Measurements from ENCODE around the gene HIF1A. TPM values are rescaled to one million over a fixed set of nuclear protein-coding genes. Genes with fewer than 3 reads are reported as not detected.
A peak's percentile ranks its signal among the peaks of the same experiment; 100 is the strongest.

HIF1A gene
- total RNA-seq, 2 donors from 2014 or later: 114 to 305 TPM

DNA sequence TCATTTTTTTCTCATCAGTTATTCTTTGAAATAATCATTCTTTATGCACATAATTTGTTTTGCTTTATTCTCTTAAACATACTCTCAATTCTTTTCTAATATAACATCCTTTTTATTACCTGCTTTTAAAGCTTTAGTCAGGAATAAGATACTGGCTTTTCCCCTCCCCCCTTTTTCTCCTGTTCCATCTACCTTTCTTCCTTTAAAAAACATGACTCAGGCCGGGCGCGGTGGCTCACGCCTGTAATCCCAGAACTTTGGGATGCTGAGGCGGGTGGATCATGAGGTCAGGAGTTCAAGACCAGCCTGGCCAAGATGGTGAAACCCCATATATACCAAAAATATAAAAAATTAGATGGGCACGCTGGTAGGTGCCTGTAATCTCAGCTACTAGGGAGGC is 25.4 kb downstream of the HIF1A start:
- ATAC-seq (ENCODE audit: insufficient number of reproducible peaks, low FRiP score, low read depth) (no peak), DNase-seq (ENCODE audit: low spot score) (no peak)
- TF ChIP-seq CTCF (IDR thresholded peaks at IDR 0.05): no peak
- Histone ChIP-seq H3K27me3 (replicated peaks; ENCODE audit: insufficient read depth) (no peaks in the 10 kb centered on the region), H3K4me1 (ENCODE audit: control insufficient read depth in 1 of 2, low read depth in 2 of 2) (peaks cover 25 to 34% of the 10 kb centered on the region in 2 donors), H3K36me3 (peaks cover 13% of the 10 kb centered on the region), H3K4me3 (no peak overlapping the region), H3K27ac (no peak overlapping the region), H3K9me3 (no peaks in the 10 kb centered on the region)

DNA sequence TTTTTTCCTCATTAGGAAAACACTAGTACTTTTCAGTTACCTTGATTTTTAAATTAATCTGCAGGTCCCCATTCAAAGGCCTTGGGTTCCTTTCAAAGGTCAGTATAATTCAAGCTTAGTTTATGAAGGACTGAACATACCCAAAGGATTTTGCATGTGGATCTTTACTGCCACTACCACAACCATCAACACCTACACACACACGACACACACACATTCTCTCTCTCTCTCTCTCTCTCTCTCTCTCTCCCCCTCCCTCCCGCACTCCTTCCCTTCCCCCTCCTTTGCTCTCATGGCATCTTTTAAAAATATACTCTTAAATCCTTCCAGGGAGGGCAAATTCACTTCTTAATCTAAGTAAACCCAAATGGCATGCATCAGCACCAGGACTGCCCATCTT is 28.8 kb downstream of the HIF1A start:
- H3K27me3 ChIP-seq (replicated peaks; ENCODE audit: insufficient read depth): no peaks in the 10 kb centered on the region
- ATAC-seq (ENCODE audit: insufficient number of reproducible peaks, low FRiP score, low read depth): no peak
- no peak overlapping the region for H3K27ac ChIP-seq
- no peaks in the 10 kb centered on the region for H3K9me3 ChIP-seq
- H3K4me1 ChIP-seq (ENCODE audit: control insufficient read depth in 1 of 2, low read depth in 2 of 2): peaks cover 10 to 18% of the 10 kb centered on the region in 2 donors
- H3K36me3 ChIP-seq: peaks cover 23% of the 10 kb centered on the region
- TF ChIP-seq CTCF (IDR thresholded peaks at IDR 0.05): no peak
- no peak for DNase-seq (ENCODE audit: low spot score)
- no peak overlapping the region for H3K4me3 ChIP-seq

DNA sequence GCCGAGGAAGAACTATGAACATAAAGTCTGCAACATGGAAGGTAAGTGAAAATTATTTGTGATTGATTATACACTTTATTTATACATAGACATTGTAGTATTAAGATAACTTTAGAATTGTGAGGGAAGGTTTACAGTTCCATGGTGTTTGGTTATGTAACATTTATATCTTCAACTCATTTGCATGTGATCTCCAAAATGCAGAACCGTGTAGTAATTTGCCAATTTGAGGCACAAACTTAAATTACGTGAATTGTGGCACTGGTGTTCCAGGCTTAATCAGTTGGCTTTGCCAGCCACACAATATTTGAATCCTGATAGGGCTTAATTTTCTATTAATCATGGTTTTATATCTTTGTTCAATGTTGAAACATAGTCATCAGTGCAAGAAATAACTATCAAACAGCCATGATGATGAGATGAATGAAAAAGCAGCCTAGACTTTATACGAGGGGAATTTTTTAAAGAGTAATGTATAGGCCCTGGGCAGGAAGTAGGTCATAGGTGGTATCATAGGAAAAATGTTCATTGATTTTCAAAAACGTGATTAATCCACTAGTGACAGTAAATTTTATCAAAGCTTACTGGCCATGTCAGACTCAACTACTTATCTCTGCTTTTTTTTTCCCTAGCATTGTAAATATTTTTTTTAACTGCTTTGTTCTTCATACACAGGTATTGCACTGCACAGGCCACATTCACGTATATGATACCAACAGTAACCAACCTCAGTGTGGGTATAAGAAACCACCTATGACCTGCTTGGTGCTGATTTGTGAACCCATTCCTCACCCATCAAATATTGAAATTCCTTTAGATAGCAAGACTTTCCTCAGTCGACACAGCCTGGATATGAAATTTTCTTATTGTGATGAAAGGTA is 31.7 kb downstream of the HIF1A start:
- no peak overlapping the region for H3K4me3 ChIP-seq
- no peak for ATAC-seq (ENCODE audit: insufficient number of reproducible peaks, low FRiP score, low read depth)
- H3K36me3 ChIP-seq: peaks cover 19% of the 10 kb centered on the region
- no peak for DNase-seq (ENCODE audit: low spot score)
- no peak for TF ChIP-seq CTCF (IDR thresholded peaks at IDR 0.05)
- no peaks in the 10 kb centered on the region for H3K27me3 ChIP-seq (replicated peaks; ENCODE audit: insufficient read depth)
- H3K9me3 ChIP-seq: no peaks in the 10 kb centered on the region
- no peak overlapping the region for H3K27ac ChIP-seq
- H3K4me1 ChIP-seq (ENCODE audit: control insufficient read depth in 1 of 2, low read depth in 2 of 2): no peaks in the 10 kb centered on the region

GRCh38 chr14:61730756-61731373 is 35.6 kb downstream of the HIF1A start:
- no peak overlapping the region for H3K4me3 ChIP-seq
- H3K9me3 ChIP-seq: no peaks in the 10 kb centered on the region
- DNase-seq (ENCODE audit: low spot score): no peak
- ATAC-seq (ENCODE audit: insufficient number of reproducible peaks, low FRiP score, low read depth): no peak
- TF ChIP-seq CTCF (IDR thresholded peaks at IDR 0.05): peak; percentile 46
- H3K4me1 ChIP-seq (ENCODE audit: control insufficient read depth in 1 of 2, low read depth in 2 of 2): no peaks in the 10 kb centered on the region
- no peak overlapping the region for H3K27ac ChIP-seq
- peaks cover 16% of the 10 kb centered on the region for H3K36me3 ChIP-seq
- H3K27me3 ChIP-seq (replicated peaks; ENCODE audit: insufficient read depth): no peaks in the 10 kb centered on the region

- Histone ChIP-seq H3K4me1 (ENCODE audit: control insufficient read depth in 1 of 2, low read depth in 2 of 2) (no peaks in the 10 kb centered on the region), H3K27ac (no peak overlapping the region), H3K9me3 (no peaks in the 10 kb centered on the region), H3K27me3 (replicated peaks; ENCODE audit: insufficient read depth) (no peaks in the 10 kb centered on the region), H3K36me3 (peaks cover 20% of the 10 kb centered on the region), H3K4me3 (no peak overlapping the region)
- no peak for TF ChIP-seq CTCF (IDR thresholded peaks at IDR 0.05)
- no peak for DNase-seq (ENCODE audit: low spot score)
- ATAC-seq (ENCODE audit: insufficient number of reproducible peaks, low FRiP score, low read depth): no peak
Measured at GRCh38 chr14:61733972-61734371, 38.7 kb downstream of the HIF1A start.

Measured in thoracic aorta (tissue), 2 donors.